ENCODE results near the gene BACH2. TPM values are rescaled to one million over a fixed set of nuclear protein-coding genes. Genes with fewer than 3 reads are reported as not detected.

BACH2 gene
- total and polyA plus RNA-seq, 10 of the 15 experiments (the other 5 are each of a cell fraction or from before 2014, with no cell fraction given) = 0.03 to 0.28 (median 0.04) TPM; not detected in 3

- H2AFZ ChIP-seq (ENCODE audit: control insufficient read depth, low read depth, low read length) = no peak overlapping the region
- no TSS peak for BruUV-seq (replicated peaks)
- no peak overlapping the region for H3K9ac ChIP-seq (ENCODE audit: control insufficient read depth, insufficient read depth, low read length)
- WGBS (ENCODE audit: insufficient coverage, insufficient replicate concordance, low lambda C conversion rate, missing lambda C conversion rate) = 3% methylated on average over 8 of the region's 8 CpGs
- in situ Hi-C loops (cut with MboI) = no loop called here
- H3K27me3 ChIP-seq (replicated peaks in 1 of 2; ENCODE audit: control insufficient read depth in 2 of 2, insufficient read depth in 2 of 2, low read length in 1 of 2) = peaks cover 2 to 14% of the 10 kb centered on the region in 2 experiments; a peak in 3 of 4 replicates
- ATAC-seq = no peak
- no peak overlapping the region for H3K27ac ChIP-seq (ENCODE audit: control insufficient read depth, insufficient read depth)
- H3K9me3 ChIP-seq (replicated peaks; ENCODE audit: control insufficient read depth, insufficient read depth, low read length) = no peaks in the 10 kb centered on the region
- ChIA-PET CTCF (interaction anchor here (1.1 kb wide), 1 partner anchor 206 kb away, joined by 3 read pairs; no protein-coding TSS in a partner anchor), POLR2A (no interaction called here), SMC1A (ENCODE audit: uncharacterized antibody, unreplicated experiment) (no interaction called here), RAD21 (ENCODE audit: unreplicated experiment) (no interaction called here)
- TF ChIP-seq IKZF2 (IDR thresholded peaks at IDR 0.05) (no peak), BHLHE40 (IDR thresholded peaks at IDR 0.05; ENCODE audit: borderline replicate concordance in 1 of 2, low read depth in 2 of 2, low read length in 1 of 2) (no peak), ZBTB33 (IDR thresholded peaks at IDR 0.05) (no peak), POLR2AphosphoS5 (IDR thresholded peaks at IDR 0.05; ENCODE audit: low read length) (no peak), TAF1 (IDR thresholded peaks at IDR 0.05; ENCODE audit: borderline replicate concordance, low read depth, low read length) (no peak), RUNX3 (IDR thresholded peaks at IDR 0.05; ENCODE audit: low read length) (no peak), BMI1 (IDR thresholded peaks at IDR 0.05; ENCODE audit: borderline replicate concordance) (no peak), NR2C2 (IDR thresholded peaks at IDR 0.05; ENCODE audit: borderline replicate concordance, control insufficient read depth, insufficient read length, low read depth) (no peak), GABPA (IDR thresholded peaks at IDR 0.05; ENCODE audit: low read depth) (no peak), SRF (IDR thresholded peaks at IDR 0.05; ENCODE audit: low read depth in 2 of 2, low read length in 2 of 2) (no peak), E2F4 (IDR thresholded peaks at IDR 0.05; ENCODE audit: low read depth, low read length) (no peak), CBFB (IDR thresholded peaks at IDR 0.05; ENCODE audit: low read depth) (no peak), ZBED1 (IDR thresholded peaks at IDR 0.05; ENCODE audit: borderline replicate concordance) (no peak), MEF2A (IDR thresholded peaks at IDR 0.05; ENCODE audit: insufficient read depth, low read depth, low read length) (no peak)
- H3K4me2 ChIP-seq (ENCODE audit: control insufficient read depth, insufficient read depth) = no peak overlapping the region
- no peaks in the 10 kb centered on the region for H3K4me1 ChIP-seq (ENCODE audit: control insufficient read depth, insufficient read depth, low read length)
- FAIRE-seq = no peak
- H3K36me3 ChIP-seq (ENCODE audit: control insufficient read depth in 2 of 2, insufficient read depth in 2 of 2, low read length in 1 of 2) = no peaks in the 10 kb centered on the region
- no peaks in the 10 kb centered on the region for H3K79me2 ChIP-seq (ENCODE audit: control insufficient read depth, insufficient read depth, low read length)
- H4K20me1 ChIP-seq (ENCODE audit: control insufficient read depth, insufficient read depth) = no peaks in the 10 kb centered on the region; the same call in 1 of the 2 replicates
- intact Hi-C loops (cut with micrococcal nuclease; ENCODE audit: unreplicated experiment) = loop anchor here (5.0 kb wide), 1 partner anchor 290 kb away; no protein-coding TSS in a partner anchor
- DNase-seq (ENCODE audit: low read depth, low spot score) = no peak
- no peak overlapping the region for H3K4me3 ChIP-seq
Observed at GRCh38 chr6:90186637-90187371, 109.8 kb downstream of the BACH2 start.
